GM20000 (cell line): ENCODE results near the gene CAND2.
"Not testable (repeated sequence)": the region's sequence is repeated elsewhere in the genome, so short reads cannot be mapped to it uniquely, and the experiment has no call there.

Source experiments
- DNase-seq: peaks from one replicate; pipeline ENCODE4 v3.0.0; 2012; ENCODE audit warnings: low spot score
- TF ChIP-seq, protein P1 (sequence below): IDR thresholded peaks from 2 replicates; pipeline ENCODE4 v1.5.1; 2012; ENCODE audit warnings: mild to moderate bottlenecking, control low read depth; ENCODE audit errors: extremely low read depth, missing control alignments

Gene CAND2

GRCh38 chr3:12782172-12782815, 14.2 kb upstream of the CAND2 start:
- no peak for DNase-seq
- TF ChIP-seq, protein P1, sequence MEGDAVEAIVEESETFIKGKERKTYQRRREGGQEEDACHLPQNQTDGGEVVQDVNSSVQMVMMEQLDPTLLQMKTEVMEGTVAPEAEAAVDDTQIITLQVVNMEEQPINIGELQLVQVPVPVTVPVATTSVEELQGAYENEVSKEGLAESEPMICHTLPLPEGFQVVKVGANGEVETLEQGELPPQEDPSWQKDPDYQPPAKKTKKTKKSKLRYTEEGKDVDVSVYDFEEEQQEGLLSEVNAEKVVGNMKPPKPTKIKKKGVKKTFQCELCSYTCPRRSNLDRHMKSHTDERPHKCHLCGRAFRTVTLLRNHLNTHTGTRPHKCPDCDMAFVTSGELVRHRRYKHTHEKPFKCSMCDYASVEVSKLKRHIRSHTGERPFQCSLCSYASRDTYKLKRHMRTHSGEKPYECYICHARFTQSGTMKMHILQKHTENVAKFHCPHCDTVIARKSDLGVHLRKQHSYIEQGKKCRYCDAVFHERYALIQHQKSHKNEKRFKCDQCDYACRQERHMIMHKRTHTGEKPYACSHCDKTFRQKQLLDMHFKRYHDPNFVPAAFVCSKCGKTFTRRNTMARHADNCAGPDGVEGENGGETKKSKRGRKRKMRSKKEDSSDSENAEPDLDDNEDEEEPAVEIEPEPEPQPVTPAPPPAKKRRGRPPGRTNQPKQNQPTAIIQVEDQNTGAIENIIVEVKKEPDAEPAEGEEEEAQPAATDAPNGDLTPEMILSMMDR: no peak

DNA sequence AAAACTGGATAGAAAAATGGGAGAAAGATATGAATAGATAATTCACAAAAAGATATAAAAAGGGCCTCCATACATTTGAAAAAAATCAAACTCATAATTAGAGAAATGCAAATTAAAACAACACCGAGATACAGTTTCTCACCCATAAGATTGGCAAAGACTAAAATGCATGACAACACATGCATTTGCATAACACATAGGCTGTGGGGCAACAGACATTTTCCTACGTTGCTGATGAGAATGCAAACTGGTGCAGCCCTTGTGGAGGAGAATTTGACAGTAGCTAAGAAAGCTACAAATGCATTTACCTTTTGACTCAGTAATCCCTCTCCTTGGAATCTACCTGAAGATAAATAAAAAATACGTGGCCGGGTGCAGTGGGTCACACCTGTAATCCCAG, 11.4 kb upstream of the CAND2 start:
- DNase-seq: no peak
- TF ChIP-seq, protein P1: no peak

GRCh38 chr3:12787346-12787745, 9.1 kb upstream of the CAND2 start:
- TF ChIP-seq, protein P1: peak; percentile 7
- DNase-seq: not testable (repeated sequence)

DNA sequence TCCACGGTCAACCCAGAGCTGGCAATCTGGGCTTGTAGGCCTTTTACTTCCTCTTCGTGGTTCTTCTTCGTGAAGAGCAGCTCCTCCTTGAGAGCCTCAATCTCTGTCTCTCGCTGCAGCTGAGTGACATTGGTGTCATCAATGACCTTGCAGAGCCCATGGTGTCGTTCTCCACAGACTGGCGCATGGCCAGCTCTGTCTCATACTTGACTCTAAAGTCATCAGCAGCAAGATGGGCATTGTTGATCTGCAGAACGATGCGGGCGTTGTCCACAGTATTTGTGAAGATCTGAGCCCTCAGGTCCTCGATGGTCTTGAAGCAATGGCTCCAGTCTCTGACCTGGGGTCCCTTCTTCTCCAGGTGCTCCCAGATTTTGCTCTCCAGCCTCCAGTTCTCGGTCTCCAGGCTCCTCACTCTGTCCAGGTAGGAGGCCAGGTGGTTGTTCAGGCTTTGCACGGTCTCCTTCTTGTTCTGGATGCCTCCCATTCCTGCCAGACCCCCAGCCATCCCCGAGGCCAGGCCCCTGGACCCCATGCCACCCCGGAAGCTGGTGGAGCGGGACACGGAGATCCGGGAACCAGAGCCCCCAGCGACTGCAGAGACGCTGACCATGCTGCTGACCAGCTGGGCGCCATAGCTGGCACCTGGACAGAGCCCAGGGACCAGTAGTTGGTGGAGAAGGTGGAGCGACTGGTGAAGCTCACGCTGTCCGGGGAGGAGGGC, 8.4 kb upstream of the CAND2 start:
- not testable (repeated sequence) for DNase-seq

DNA sequence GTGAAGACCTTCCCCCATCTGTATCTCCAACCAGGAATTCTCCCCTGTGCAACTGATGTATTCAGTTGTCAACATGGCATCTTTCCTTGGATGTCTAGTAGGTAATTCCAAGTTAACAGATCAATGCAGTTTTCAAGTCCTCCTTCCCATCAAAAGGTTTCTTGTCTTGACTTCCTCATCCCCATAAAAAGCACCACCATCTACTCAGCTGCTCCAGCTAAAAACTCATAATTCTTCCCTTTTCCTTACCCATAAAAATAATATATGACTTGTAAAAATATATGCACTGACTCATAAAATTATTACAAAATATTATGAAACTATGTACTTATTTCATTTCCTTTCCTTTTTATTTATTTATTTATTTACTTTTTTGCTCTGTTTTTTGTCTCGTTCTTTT, 5.0 kb upstream of the CAND2 start:
- TF ChIP-seq, protein P1: no peak
- DNase-seq: no peak

- TF ChIP-seq, protein P1: no peak
- DNase-seq: no peak
Measured at GRCh38 chr3:12793701-12794100, 2.8 kb upstream of the CAND2 start.

GRCh38 chr3:12797124-12797891, 828 bp downstream of the CAND2 start:
- TF ChIP-seq, protein P1: no peak
- no peak for DNase-seq
